Measurements from ENCODE around the gene RAB6C. TPM values are rescaled to one million over a fixed set of nuclear protein-coding genes. Genes with fewer than 3 reads are reported as not detected.
"Not testable (repeated sequence)": the region's sequence is repeated elsewhere in the genome, so short reads cannot be mapped to it uniquely, and the experiment has no call there.

Gene RAB6C
- total and polyA plus RNA-seq, 7 experiments from 2014 or later, result 0.09 TPM; not detected in 6

DNA sequence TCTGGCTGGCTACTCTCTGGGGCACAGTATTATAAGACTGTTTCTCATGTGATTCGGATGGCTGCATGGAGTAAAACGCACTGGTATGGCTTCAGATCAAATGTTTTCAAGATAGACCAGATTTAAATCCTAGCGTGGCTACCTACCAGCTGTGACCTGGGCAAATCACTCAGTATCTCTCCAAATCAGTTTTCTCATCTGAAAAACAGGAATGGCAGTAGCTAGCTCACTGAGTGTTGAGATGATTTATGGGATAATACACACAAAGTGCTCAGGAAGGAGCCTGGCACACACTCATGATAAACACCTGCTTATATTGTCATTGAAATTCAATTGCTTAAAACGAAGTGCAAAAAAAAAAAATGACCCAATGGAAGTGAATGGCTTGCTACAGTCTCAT is 10.9 kb upstream of the RAB6C start:
- intact Hi-C loops (cut with micrococcal nuclease); DNase-seq; H3K27ac Mint-ChIP-seq; H3K27ac ChIP-seq (ENCODE audit: low read depth, low read length); H3K36me3 Mint-ChIP-seq; H3K4me1 ChIP-seq (ENCODE audit: control insufficient read depth in 2 of 2, insufficient read depth in 2 of 2, low read length in 2 of 2); H3K9me3 ChIP-seq (ENCODE audit: control insufficient read depth in 2 of 3, low read length in 3 of 3); ATAC-seq; H3K4me3 Mint-ChIP-seq; CTCF ChIA-PET; POLR2A ChIA-PET; H3K27me3 ChIP-seq (ENCODE audit: control insufficient read depth in 2 of 2, insufficient read depth in 2 of 2, low read length in 2 of 2); H3K36me3 ChIP-seq (ENCODE audit: control insufficient read depth in 2 of 3, insufficient read depth in 3 of 3, low read length in 3 of 3); H3K4me3 ChIP-seq (ENCODE audit: low read length); H3K4me1 Mint-ChIP-seq; H3K9me3 Mint-ChIP-seq: not testable (repeated sequence)
- peaks cover 11 to 32% (median 29%) of the 10 kb centered on the region in 5 donors for H3K27me3 Mint-ChIP-seq

DNA sequence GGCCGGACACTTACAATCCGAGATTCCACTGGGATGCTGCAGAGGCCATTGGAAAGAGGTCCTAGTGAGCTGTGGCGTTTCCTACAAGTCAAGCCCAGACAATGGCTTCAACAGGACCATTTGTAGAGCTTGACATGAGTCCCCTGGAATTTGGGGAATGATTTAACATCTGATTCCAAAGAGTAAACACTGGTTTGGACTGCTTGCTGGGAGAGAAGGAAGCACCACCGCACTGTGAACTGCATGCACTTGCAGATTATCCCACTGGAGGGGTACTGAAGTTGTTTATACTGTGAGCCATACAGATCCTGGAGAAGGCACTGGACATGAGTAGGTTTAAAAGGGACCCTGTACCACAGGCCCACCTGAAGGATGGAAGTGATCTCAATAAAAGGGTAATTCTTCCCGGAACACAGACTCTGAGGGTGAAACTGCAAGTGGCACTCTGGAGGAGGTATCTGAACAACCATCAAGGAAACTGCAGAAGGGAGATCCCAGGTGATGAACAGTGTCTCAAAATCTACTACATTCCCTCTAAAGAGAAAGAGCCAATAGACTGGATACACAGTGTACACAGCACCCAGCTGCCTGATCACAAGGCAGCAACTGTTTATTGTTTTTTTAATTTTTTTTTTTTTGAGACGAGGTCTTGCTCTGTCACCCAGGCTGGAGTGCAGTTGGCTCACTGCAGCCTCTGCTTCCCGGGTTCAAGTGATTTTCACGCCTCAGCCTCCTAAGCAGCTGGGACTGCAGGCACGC is 4.3 kb upstream of the RAB6C start:
- ChIA-PET POLR2A (no interaction called here), CTCF (no interaction called here)
- H3K27ac Mint-ChIP-seq, result no peak overlapping the region
- H3K27ac ChIP-seq (ENCODE audit: low read depth, low read length), result no peak overlapping the region
- no peak for DNase-seq
- ATAC-seq, result no peak
- H3K4me3 Mint-ChIP-seq, result no peak overlapping the region
- no peaks in the 10 kb centered on the region for H3K36me3 ChIP-seq (ENCODE audit: control insufficient read depth in 2 of 3, insufficient read depth in 3 of 3, low read length in 3 of 3)
- no peaks in the 10 kb centered on the region for H3K9me3 ChIP-seq (ENCODE audit: control insufficient read depth in 2 of 3, low read length in 3 of 3)
- peaks cover 33 to 57% (median 42%) of the 10 kb centered on the region in 5 donors for H3K27me3 Mint-ChIP-seq
- no peaks in the 10 kb centered on the region for H3K27me3 ChIP-seq (ENCODE audit: control insufficient read depth in 2 of 2, insufficient read depth in 2 of 2, low read length in 2 of 2)
- H3K9me3 Mint-ChIP-seq, result peaks cover 0 to 9% (median 1%) of the 10 kb centered on the region in 11 donors
- no peak overlapping the region for H3K4me3 ChIP-seq (ENCODE audit: low read length)
- no peaks in the 10 kb centered on the region for H3K4me1 ChIP-seq (ENCODE audit: control insufficient read depth in 2 of 2, insufficient read depth in 2 of 2, low read length in 2 of 2)
- H3K36me3 Mint-ChIP-seq, result peaks cover 0 to 3% (median 0%) of the 10 kb centered on the region in 5 donors
- peaks cover 2 to 16% (median 6%) of the 10 kb centered on the region in 7 donors for H3K4me1 Mint-ChIP-seq
- intact Hi-C loops (cut with micrococcal nuclease), result no loop called here

DNA sequence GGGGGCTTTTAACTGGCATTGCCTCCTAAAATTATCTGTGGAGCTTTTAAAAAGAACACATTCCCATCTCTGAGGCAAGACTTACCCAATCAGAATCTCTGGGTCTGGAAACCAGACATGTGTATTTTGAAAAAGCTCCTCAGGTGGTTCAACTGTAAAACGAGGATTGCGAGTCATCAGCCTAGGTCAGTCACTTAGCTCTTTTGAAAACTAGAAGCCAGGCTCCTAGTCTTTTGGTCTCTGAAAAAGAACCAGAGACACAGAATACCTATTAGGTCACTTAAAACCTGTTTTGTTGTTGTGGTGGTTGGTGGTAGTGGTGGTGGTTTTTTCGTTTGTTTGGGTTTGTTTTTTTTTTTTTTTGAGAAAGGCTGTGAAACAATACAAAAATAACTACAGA is 2.5 kb upstream of the RAB6C start:
- H3K4me3 ChIP-seq (ENCODE audit: low read length); H3K27ac Mint-ChIP-seq; H3K27me3 ChIP-seq (ENCODE audit: control insufficient read depth in 2 of 2, insufficient read depth in 2 of 2, low read length in 2 of 2); H3K9me3 ChIP-seq (ENCODE audit: control insufficient read depth in 2 of 3, low read length in 3 of 3); H3K27ac ChIP-seq (ENCODE audit: low read depth, low read length); H3K36me3 Mint-ChIP-seq; intact Hi-C loops (cut with micrococcal nuclease); H3K4me3 Mint-ChIP-seq; H3K4me1 ChIP-seq (ENCODE audit: control insufficient read depth in 2 of 2, insufficient read depth in 2 of 2, low read length in 2 of 2); ATAC-seq; POLR2A ChIA-PET; CTCF ChIA-PET; H3K36me3 ChIP-seq (ENCODE audit: control insufficient read depth in 2 of 3, insufficient read depth in 3 of 3, low read length in 3 of 3); DNase-seq: not testable (repeated sequence)
- peaks cover 47 to 72% (median 52%) of the 10 kb centered on the region in 5 donors for H3K27me3 Mint-ChIP-seq
- H3K9me3 Mint-ChIP-seq, result peaks cover 2 to 18% (median 4%) of the 10 kb centered on the region in 11 donors
- H3K4me1 Mint-ChIP-seq, result peaks cover 6 to 21% (median 9%) of the 10 kb centered on the region in 7 donors

DNA sequence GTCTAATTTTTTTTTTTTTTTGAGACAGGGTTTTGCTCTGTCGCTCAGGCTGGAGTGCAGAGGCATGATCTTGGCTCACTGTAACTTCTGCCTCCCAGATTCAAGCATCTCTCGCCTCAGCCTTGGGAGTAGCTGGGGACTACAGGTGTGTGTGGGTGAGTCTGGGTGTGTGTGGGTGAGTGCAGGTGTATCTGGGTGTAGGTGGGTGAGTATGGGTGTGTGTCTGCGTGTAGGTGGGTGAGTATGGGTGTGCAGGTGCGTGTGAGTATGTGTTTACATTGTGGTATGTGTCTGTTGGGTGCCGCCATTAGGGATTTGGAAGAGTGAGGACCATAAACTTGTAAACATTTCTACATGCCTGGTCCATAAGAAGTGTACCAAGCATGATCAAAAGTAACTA is 1.5 kb upstream of the RAB6C start:
- H3K9me3 Mint-ChIP-seq, result peaks cover 2 to 18% (median 4%) of the 10 kb centered on the region in 11 donors
- peaks cover 47 to 76% (median 59%) of the 10 kb centered on the region in 5 donors for H3K27me3 Mint-ChIP-seq
- no peak overlapping the region for H3K27ac ChIP-seq (ENCODE audit: low read depth, low read length)
- no peak overlapping the region for H3K27ac Mint-ChIP-seq
- no peak overlapping the region for H3K4me3 ChIP-seq (ENCODE audit: low read length)
- no peaks in the 10 kb centered on the region for H3K4me1 ChIP-seq (ENCODE audit: control insufficient read depth in 2 of 2, insufficient read depth in 2 of 2, low read length in 2 of 2)
- H3K9me3 ChIP-seq (ENCODE audit: control insufficient read depth in 2 of 3, low read length in 3 of 3), result no peaks in the 10 kb centered on the region
- intact Hi-C loops (cut with micrococcal nuclease), result no loop called here
- H3K36me3 Mint-ChIP-seq, result peaks cover 0 to 3% (median 0%) of the 10 kb centered on the region in 5 donors
- ATAC-seq, result no peak
- H3K4me1 Mint-ChIP-seq, result peaks cover 6 to 21% (median 9%) of the 10 kb centered on the region in 7 donors
- no peak for DNase-seq
- CTCF ChIA-PET, result no interaction called here
- POLR2A ChIA-PET, result no interaction called here
- H3K36me3 ChIP-seq (ENCODE audit: control insufficient read depth in 2 of 3, insufficient read depth in 3 of 3, low read length in 3 of 3), result no peaks in the 10 kb centered on the region
- no peak overlapping the region for H3K4me3 Mint-ChIP-seq
- H3K27me3 ChIP-seq (ENCODE audit: control insufficient read depth in 2 of 2, insufficient read depth in 2 of 2, low read length in 2 of 2), result no peaks in the 10 kb centered on the region

DNA sequence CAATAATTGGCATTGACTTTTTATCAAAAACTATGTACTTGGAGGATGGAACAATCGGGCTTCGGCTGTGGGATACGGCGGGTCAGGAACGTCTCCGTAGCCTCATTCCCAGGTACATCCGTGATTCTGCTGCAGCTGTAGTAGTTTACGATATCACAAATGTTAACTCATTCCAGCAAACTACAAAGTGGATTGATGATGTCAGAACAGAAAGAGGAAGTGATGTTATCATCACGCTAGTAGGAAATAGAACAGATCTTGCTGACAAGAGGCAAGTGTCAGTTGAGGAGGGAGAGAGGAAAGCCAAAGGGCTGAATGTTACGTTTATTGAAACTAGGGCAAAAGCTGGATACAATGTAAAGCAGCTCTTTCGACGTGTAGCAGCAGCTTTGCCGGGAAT is 780 bp downstream of the RAB6C start:
- H3K4me3 ChIP-seq (ENCODE audit: low read length); CTCF ChIA-PET; H3K27ac Mint-ChIP-seq; DNase-seq; H3K4me1 ChIP-seq (ENCODE audit: control insufficient read depth in 2 of 2, insufficient read depth in 2 of 2, low read length in 2 of 2); H3K36me3 ChIP-seq (ENCODE audit: control insufficient read depth in 2 of 3, insufficient read depth in 3 of 3, low read length in 3 of 3); intact Hi-C loops (cut with micrococcal nuclease); ATAC-seq; H3K9me3 ChIP-seq (ENCODE audit: control insufficient read depth in 2 of 3, low read length in 3 of 3); H3K36me3 Mint-ChIP-seq; H3K27ac ChIP-seq (ENCODE audit: low read depth, low read length); H3K27me3 ChIP-seq (ENCODE audit: control insufficient read depth in 2 of 2, insufficient read depth in 2 of 2, low read length in 2 of 2); POLR2A ChIA-PET: not testable (repeated sequence)
- Mint-ChIP-seq H3K9me3 (peaks cover under 1 to 18% (median 4%) of the 10 kb centered on the region in 11 donors), H3K27me3 (peaks cover 49 to 70% (median 57%) of the 10 kb centered on the region in 5 donors), H3K4me3 (peak overlapping the region in 9 of 10 donors; percentile 9 to 72 (median 54)), H3K4me1 (peaks cover 6 to 21% (median 9%) of the 10 kb centered on the region in 7 donors)

DNA sequence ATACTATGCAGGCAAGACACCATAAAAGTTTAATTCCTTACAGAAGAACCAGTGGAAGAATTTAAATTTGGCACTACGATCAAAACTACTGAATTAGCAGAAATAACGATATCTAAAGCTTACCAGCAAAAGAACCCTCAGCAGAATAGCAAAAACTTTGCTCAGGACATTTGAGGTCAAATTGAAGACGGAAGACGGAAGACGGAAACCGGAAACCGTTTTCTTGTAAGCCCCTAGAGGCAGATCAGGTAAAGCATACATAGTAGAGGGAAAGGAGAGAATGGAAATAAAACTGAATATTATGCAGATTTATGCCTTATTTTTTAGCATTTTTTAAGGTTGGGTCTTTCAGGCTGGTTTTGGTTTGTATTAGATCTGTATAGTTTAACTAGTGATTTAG is 2.2 kb downstream of the RAB6C start:
- Mint-ChIP-seq H3K27me3 (peaks cover 54 to 65% (median 58%) of the 10 kb centered on the region in 5 donors), H3K9me3 (peaks cover 0 to 18% (median 4%) of the 10 kb centered on the region in 11 donors), H3K4me1 (peaks cover 6 to 21% (median 9%) of the 10 kb centered on the region in 7 donors)
- intact Hi-C loops (cut with micrococcal nuclease); H3K36me3 ChIP-seq (ENCODE audit: control insufficient read depth in 2 of 3, insufficient read depth in 3 of 3, low read length in 3 of 3); H3K4me3 Mint-ChIP-seq; H3K27ac ChIP-seq (ENCODE audit: low read depth, low read length); H3K36me3 Mint-ChIP-seq; POLR2A ChIA-PET; ATAC-seq; H3K4me3 ChIP-seq (ENCODE audit: low read length); H3K4me1 ChIP-seq (ENCODE audit: control insufficient read depth in 2 of 2, insufficient read depth in 2 of 2, low read length in 2 of 2); CTCF ChIA-PET; DNase-seq; H3K27ac Mint-ChIP-seq; H3K9me3 ChIP-seq (ENCODE audit: control insufficient read depth in 2 of 3, low read length in 3 of 3); H3K27me3 ChIP-seq (ENCODE audit: control insufficient read depth in 2 of 2, insufficient read depth in 2 of 2, low read length in 2 of 2): not testable (repeated sequence)

DNA sequence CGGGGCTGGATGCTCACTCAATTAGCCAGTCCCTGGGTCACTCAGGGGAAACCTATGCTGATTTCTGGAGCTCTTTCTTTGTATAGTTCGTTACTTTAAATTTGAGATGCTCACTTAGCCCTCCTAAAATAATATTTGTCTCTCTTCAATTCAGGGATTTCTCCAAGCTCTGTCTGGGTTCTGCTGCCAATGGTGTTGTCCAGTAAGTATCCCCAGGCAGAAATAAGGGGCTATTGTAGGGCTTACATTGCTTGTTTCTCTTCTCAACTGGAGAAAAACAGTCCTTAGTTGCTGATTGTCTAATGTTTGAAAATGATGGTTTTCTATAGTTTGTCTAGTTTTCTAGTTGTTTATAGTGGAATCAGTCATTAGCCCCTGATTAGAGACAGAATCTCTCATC is 5.0 kb downstream of the RAB6C start:
- H3K9me3 ChIP-seq (ENCODE audit: control insufficient read depth in 2 of 3, low read length in 3 of 3), result no peaks in the 10 kb centered on the region
- H3K4me3 ChIP-seq (ENCODE audit: low read length), result no peak overlapping the region
- peaks cover 38 to 63% (median 56%) of the 10 kb centered on the region in 5 donors for H3K27me3 Mint-ChIP-seq
- peaks cover 0 to 14% (median 4%) of the 10 kb centered on the region in 11 donors for H3K9me3 Mint-ChIP-seq
- no peak overlapping the region for H3K27ac ChIP-seq (ENCODE audit: low read depth, low read length)
- H3K4me1 ChIP-seq (ENCODE audit: control insufficient read depth in 2 of 2, insufficient read depth in 2 of 2, low read length in 2 of 2), result no peaks in the 10 kb centered on the region
- DNase-seq (no peak), ATAC-seq (no peak)
- H3K27me3 ChIP-seq (ENCODE audit: control insufficient read depth in 2 of 2, insufficient read depth in 2 of 2, low read length in 2 of 2), result no peaks in the 10 kb centered on the region
- intact Hi-C loops (cut with micrococcal nuclease), result no loop called here
- H3K36me3 Mint-ChIP-seq, result peaks cover 0 to 3% (median 0%) of the 10 kb centered on the region in 5 donors
- H3K4me3 Mint-ChIP-seq, result no peak overlapping the region
- no peaks in the 10 kb centered on the region for H3K36me3 ChIP-seq (ENCODE audit: control insufficient read depth in 2 of 3, insufficient read depth in 3 of 3, low read length in 3 of 3)
- ChIA-PET CTCF (no interaction called here), POLR2A (no interaction called here)
- H3K4me1 Mint-ChIP-seq, result peaks cover 4 to 12% (median 6%) of the 10 kb centered on the region in 7 donors
- H3K27ac Mint-ChIP-seq, result no peak overlapping the region
